Measurements from ENCODE around the gene GBP6.

DNA sequence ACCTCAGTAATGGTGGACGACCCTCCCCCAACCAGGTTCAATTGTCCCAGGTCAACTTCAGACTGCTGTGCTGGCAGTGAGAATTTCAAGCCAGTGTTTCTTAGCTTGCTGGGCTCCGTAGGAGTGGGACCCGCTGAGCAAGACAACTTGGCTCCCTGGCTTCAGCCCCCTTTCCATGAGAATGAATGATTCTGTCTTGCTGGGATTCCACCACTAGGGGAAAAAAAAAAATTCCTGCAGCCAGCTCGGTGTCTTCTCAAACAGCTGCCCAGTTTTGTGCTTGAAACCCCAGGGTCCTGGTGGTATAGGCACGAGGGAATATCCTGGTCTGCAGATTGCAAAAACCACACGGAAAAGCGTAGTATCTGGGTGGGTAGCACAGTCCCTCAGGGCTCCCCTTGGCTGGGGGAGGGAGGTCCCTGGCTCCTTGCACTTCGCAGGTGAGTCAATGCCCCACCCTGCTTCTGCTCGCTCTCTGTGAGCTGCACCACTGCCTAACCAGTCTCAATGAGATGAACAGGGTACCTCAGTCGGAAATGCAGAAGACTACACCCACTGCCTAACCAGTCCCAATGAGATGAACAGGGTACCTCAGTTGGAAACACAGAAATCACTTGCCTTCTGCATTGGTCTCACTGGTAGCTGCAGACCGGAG, 41.5 kb downstream of the GBP6 start:
- no peak for TF ChIP-seq SPI1 (IDR thresholded peaks at IDR 0.05; ENCODE audit: low read depth, low read length)
- no peak for TF ChIP-seq TAF1 (IDR thresholded peaks at IDR 0.05; ENCODE audit: low read depth, low read length)
- TF ChIP-seq POLR2A (IDR thresholded peaks at IDR 0.05; ENCODE audit: low read depth, low read length), result no peak
